Dermis blood vessel endothelial cell (primary cell): ENCODE measurements around the gene STARD13. TPM values are rescaled to one million over a fixed set of nuclear protein-coding genes. Genes with fewer than 3 reads are reported as not detected.

ENCODE experiments used
- DNase-seq: peaks from one replicate; pipeline ENCODE4 v3.0.0; 2010
- total RNA-seq: library from RNA; depleted of rRNA; stranded (reverse); fragments of >200 nt; gene quantifications from 2 replicates; pipeline ENCODE4 v1.2.3, GENCODE V29; 2014

STARD13 gene
- total RNA-seq, 1 donor from 2014 or later, result 27.7 TPM

DNA sequence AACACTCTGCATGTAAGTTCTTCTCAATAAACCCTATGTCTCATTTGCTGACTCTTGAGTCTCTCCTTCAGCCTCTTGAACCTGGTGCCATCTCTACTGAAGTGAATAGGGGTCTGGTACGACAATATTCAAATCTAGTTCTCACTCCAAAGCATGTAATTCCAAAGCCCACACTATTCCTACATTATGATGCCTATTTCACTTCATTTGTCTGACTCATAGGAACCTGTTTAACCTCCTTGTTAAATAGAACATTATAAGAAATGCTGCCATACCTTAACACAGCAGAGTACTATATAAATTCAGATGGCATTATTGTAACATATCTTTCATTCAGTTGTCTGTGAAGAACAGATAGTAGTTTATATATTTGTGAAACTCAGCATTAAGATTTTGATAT, 67.1 kb downstream of the STARD13 start:
- DNase-seq, result no peak

DNA sequence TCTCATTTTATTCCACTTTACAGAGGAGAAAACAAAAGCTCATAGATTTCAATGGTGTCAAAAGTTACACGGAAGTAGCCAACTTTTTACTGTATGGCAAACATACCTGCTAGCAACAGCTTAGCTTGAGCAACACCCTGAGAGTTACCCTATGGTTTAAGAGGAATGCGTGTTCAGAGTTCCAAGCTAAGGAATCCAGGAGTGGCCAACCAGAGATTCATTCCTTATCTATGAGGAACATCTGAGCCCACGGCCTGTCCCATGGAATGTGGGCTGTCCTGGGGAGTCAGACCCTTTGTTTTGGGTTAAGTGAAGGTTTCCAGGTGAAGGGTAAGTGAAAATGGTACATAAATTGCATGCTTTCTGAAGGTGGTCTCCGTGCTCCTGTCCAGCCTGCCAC, 67.5 kb downstream of the STARD13 start:
- DNase-seq, result no peak

- DNase-seq, result no peak
These were observed 68.3 kb downstream of the STARD13 start for GRCh38 chr13:33217256-33217655.

GRCh38 chr13:33213797-33214196, 71.8 kb downstream of the STARD13 start:
- DNase-seq, result no peak

- DNase-seq, result no peak
These were observed 72.4 kb downstream of the STARD13 start for GRCh38 chr13:33213024-33213768.

- DNase-seq, result no peak
These were observed 73.2 kb downstream of the STARD13 start for GRCh38 chr13:33212396-33212795.

GRCh38 chr13:33210090-33210489, 75.5 kb downstream of the STARD13 start:
- no peak for DNase-seq

GRCh38 chr13:33208290-33209220, 77.0 kb downstream of the STARD13 start:
- peak; percentile 40 for DNase-seq

GRCh38 chr13:33207615-33207961, 78.0 kb downstream of the STARD13 start:
- DNase-seq, result peak; percentile 82

- DNase-seq, result no peak
These were observed 78.5 kb downstream of the STARD13 start for GRCh38 chr13:33206945-33207614.

DNA sequence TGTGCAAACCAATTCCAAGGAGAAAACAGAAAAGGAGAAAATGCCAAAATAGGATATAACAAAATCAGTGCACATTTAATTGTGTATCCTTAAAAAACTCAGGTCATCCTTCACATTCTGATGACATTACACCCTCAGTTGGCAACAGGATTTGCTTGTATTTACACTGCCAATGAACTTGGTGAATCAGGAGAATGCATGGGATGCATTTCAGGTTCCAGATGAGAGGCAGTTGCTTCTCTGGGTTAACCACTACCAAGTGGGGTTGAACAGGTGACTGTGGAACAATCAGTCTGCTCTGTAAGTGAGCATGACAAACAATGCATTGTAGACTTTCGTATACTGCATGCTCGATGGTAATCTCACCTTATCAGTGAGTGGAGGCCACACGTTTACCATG, 79.1 kb downstream of the STARD13 start:
- no peak for DNase-seq

DNA sequence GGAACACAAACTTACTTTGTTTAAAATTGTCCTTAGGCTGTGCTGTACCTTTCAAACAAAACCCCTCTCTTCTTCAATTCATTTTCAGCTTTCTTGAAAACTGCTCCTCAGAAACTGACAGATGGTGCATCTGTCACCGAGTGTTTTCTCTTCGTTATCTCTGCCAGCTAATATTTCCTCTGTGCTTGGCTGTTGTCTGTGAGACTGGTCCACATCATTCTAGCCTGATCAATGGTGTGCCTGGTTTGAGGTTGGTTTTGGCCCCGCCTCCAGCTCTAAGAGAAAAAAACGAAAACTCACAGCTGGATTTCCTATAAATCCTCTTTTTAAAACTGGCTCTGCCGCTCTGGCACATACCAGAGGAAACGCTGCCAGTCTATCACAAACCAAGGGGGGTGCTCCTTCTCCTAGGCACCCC, 79.7 kb downstream of the STARD13 start:
- peak; percentile 67 for DNase-seq

- peak; percentile 47 for DNase-seq
These were observed 80.3 kb downstream of the STARD13 start for GRCh38 chr13:33205224-33205623.

DNA sequence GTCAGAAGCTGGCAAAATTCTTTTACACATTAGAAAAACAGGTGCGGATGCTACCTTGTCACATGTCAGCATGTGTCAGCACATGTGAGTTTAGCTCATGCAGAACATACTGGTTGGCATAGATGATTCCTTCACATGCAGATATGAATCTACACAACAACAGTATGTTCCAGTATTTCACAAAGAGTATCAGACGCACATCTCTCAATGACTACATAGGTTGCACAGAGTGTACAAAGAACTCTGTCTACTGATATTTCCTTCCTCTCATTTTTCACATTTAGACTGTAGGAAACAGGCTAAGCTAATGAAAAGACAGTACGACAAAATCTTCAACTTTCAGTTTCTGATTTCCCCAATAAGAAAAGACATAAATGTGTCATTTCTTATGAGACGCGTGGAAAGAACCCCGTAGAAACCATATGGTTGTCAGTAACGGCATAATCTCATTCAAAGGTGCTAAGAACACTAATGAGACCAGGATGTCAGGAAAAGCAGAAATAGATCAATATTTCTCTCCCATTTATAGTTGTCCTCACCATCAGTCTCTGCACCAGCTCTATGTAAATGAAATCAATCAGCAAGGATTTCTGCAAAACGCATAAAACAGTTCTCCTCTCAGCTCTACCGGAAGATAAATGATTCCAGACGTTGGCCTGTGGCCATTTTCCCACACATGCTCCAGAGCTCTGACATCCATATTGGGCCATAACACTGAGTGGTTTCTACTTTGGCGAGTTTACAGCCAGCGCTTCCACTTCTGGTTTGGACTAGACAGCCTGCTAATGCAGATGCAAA, 81.2 kb downstream of the STARD13 start:
- peak; percentile 90 for DNase-seq

DNA sequence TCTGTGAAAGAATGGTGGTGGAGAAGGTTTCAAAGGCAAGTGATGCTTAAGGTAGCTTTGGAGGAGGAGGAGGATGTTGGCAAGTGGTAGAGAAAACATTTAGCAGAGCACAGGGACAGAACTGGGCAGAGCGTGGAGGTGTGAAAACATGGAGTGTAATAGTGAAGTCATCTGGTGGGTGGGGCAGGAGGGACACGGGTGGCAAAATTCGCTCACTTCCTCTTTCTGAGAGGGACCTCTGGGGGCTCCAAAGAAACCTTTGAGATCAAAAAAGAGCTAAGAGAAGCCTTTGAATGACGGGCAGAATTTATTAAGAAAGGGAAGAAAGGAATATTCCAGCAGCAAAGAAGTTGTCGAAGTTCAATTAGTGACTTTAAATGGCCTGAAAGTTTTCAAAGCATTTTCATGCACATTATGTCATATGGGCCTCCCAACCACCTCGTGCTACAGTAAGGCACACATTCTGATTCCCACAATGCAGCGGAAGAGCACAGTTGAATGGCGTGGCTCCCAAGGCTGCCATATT, 82.8 kb downstream of the STARD13 start:
- no peak for DNase-seq

- DNase-seq, result no peak
These were observed 83.9 kb downstream of the STARD13 start for GRCh38 chr13:33201659-33202058.

DNA sequence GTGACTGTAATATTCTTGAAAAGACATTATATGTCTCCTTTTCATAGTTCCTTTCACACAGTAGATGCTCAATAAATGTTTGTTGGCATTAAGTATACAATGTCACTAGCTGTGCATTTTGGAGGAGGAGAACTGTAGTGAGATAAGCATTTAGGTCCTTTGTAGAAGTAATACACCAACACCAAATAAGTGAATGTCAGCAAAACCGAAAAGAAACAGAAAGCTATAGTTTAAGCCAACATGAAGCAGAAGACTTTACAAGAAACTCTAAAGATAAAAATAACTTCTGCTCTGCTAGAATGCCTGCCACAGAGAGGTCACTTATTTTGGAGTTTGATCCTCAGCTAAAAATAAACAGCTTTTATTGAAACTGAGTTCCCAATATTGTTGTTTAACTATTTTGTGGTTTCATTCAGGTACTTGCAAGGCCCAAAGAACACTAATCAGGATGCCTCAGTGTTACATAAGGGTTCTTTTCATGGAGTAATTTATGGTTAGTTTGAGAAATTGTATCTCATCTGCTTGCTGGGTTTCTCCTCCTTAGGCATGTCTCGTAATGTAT, 86.2 kb downstream of the STARD13 start:
- DNase-seq, result no peak

DNA sequence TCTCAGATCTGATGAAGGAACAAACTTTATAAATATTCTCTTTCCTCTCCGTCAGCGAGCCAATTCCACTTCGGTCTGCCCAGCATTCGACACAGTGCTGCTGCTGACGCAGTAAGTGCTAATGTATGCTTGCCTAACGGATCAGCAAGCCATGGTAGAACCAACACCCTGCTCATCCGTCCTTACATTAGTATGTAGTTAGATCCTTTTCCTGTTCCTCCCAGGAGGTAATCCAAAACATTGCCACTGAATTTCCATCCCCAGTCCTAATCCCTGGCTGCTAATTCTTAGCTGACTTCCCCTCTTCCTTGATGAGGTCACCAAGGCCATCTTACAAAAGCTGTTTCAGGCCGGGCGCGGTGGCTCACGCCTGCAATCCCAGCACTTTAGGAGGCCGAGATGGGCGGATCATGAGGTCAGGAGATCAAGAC, 88.0 kb downstream of the STARD13 start:
- DNase-seq, result peak; percentile 66

DNA sequence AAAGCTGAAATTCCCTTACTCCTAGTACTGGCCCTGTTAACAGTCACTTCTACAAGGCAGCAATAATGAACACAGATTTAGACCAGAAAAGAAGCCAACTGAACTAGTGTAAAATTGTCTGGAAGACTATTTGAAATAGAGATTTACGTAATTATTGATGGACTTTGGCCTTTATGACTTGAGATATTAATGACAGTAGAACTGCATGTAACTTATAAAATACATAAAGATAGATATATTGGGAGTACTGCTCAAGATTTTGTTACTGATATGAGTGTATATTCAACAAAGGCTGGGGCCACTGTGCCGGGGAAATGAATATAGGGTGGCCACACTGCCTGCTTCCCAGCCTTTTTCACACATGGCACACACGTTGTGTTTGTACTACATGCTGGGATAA, 88.8 kb downstream of the STARD13 start:
- no peak for DNase-seq

GRCh38 chr13:33195693-33196464, 89.7 kb downstream of the STARD13 start:
- no peak for DNase-seq
